NCI-H2081 treated with DMSO at 0.1 percent for 48 hours (cell line): ENCODE data around the gene NRCAM.
"Not testable (repeated sequence)": the region's sequence is repeated elsewhere in the genome, so short reads cannot be mapped to it uniquely, and the experiment has no call there.

Source experiments
- DNase-seq: peaks from one replicate; lab custom pipeline; 2025; lab: John Stamatoyannopoulos, UW

The NRCAM gene

DNA sequence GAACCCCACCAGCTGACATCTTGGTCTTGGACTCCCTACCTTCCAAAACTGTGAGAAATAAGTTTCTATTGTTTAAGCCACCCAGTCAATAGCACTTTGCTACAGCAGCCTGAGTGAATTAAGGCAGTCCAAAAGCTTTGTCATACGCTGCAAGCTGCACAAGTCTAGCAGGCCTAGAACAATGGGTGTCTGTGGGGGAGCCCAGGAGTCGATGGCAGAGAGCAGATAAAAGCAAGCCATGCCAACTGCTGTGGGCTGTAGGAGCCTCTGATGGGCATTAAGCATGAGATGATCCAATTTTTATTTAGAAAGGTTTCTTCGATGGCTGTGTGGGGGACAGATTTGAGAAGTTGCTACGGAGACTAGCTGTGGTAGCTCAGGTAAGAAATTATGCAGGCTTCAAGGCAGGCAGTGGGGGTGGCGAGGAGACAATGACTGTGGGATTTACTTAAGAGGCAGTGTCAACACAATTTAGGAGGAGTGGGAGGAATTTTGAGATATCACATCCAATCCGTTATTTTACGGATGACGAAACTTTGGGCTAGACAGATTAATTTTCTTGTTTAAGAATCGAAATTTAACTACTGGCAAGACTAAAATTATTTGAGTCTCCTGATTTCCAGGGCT lies 110.4 kb downstream of the NRCAM start:
- no peak for DNase-seq

DNA sequence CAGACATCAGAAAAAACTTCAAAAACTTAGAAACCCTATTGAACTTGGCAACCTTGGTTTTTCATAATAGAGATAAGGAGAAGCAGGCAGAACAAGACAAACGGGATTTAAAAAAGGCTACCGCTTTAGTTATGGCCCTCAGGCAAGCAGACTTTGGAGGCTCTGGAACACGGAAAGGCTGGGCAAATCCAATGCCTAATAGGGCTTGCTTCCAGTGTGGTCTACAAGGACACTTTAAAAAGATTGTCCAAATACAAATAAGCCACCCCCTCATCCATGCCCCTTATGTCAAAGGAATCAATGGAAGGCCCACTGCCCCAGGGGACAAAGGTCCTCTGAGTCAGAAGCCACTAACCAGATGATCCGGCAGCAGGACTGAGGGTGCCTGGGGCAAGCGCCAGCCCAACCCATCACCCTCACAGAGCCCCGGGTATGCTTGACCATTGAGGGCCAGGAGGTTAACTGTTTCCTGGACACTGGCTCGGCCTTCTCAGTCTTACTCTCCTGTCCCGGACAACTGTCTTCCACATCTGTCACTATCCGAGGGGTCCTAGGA lies 115.3 kb downstream of the NRCAM start:
- DNase-seq, result no peak

DNA sequence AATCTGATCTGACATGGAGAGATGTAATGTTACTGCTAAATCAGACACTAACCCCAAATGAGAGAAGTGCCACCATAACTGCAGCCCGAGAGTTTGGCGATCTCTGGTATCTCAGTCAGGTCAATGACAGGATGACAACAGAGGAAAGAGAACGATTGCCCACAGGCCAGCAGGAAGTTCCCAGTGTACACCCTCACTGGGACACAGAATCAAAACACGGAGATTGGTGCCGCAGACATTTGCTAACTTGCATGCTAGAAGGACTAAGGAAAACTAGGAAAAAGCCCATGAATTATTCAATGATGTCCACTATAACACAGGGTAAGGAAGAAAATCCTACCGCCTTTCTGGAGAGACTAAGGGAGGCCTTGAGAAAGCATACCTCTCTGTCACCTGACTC lies 115.8 kb downstream of the NRCAM start:
- DNase-seq, result not testable (repeated sequence)

DNA sequence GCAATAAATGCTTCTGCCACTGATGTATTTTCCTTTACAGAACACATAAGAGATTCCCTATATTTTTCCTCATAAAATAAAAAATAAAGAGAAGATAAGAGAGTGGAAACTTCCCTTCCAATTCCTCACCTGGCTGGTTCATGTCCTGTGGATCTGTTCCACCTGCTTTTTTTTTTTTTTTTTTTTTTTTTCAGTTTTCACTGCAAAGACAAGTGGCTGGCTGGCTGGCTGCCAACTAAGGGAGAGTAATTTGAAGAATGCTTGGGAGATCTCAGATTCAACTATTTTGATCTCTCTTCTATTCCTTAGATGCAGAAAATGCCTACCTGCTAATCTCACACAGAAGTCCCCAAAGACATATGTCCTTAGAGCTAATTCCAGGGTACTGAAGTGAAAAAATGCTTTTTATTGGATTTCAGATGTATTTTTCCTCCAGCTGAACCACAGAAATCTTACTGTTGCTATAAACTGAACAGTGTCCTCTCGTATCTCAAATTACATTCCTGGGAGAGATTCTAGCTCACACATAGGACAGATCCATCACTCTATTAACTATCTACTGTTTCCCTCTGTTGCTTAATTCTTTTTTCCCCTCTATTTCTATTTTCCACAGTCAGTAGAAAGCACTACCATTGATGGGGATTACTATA lies 120.8 kb downstream of the NRCAM start:
- DNase-seq, result no peak

DNA sequence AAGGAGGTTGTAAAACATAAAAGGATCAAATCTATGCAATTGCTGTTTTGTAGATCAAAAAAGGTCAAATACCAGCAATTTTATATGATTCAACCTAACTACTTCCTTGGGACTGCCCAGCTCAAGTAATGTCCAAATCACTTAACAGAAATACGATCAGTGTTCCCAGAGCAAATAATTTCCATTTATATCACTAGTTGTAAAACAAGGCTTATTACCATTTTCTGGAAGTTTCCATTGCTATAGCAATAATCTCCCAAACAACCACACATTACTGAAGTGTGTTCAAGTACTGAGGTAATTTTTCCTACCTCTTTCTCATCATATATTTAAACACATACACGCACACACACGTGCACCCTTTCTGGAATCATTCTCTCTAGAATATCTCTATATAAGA lies 123.3 kb downstream of the NRCAM start:
- DNase-seq, result no peak

- DNase-seq, result no peak
Measured at GRCh38 chr7:108331971-108332370, 124.3 kb downstream of the NRCAM start.

DNA sequence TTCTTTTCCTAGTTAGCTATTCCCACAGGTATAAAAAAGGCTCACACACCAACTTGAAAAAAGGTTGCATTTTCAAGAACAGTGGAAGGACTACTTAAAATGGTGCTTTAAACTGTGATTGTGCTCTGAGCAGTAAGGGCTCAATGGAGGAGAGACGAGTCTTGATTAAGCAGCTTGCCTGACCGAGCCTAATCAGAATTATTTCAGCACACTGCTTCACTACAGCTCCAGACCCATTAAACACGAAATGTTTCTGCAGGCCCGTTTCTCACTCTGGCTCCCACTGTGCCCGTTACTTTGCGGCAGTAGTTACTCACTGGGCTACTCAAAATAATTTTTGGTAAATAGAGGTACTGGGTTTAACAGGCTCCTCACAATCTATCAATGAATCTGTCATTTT lies 126.0 kb downstream of the NRCAM start:
- DNase-seq, result no peak

DNA sequence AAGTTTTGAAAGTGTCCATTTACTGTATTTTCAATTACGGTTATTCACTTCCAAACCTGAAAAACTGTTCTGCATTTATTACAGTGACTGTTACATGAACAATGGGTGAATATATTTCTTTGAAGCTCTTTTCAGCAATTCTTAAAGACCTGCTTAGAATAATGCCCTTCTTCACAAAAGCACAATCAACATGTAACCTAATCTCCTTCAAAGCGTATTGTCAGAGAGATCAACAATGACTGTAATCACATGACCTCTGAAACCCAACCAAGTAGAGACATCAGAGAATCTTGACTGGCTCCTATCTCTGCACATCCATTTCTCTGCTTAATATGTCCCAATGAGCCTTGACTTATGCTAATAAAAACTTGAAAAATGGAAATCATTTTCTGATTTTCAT lies 126.7 kb downstream of the NRCAM start:
- no peak for DNase-seq

GRCh38 chr7:108328174-108328651 lies 128.0 kb downstream of the NRCAM start:
- no peak for DNase-seq

- no peak for DNase-seq
Measured at GRCh38 chr7:108327353-108327752, 128.9 kb downstream of the NRCAM start.

- no peak for DNase-seq
Measured at GRCh38 chr7:108326938-108327337, 129.3 kb downstream of the NRCAM start.

DNA sequence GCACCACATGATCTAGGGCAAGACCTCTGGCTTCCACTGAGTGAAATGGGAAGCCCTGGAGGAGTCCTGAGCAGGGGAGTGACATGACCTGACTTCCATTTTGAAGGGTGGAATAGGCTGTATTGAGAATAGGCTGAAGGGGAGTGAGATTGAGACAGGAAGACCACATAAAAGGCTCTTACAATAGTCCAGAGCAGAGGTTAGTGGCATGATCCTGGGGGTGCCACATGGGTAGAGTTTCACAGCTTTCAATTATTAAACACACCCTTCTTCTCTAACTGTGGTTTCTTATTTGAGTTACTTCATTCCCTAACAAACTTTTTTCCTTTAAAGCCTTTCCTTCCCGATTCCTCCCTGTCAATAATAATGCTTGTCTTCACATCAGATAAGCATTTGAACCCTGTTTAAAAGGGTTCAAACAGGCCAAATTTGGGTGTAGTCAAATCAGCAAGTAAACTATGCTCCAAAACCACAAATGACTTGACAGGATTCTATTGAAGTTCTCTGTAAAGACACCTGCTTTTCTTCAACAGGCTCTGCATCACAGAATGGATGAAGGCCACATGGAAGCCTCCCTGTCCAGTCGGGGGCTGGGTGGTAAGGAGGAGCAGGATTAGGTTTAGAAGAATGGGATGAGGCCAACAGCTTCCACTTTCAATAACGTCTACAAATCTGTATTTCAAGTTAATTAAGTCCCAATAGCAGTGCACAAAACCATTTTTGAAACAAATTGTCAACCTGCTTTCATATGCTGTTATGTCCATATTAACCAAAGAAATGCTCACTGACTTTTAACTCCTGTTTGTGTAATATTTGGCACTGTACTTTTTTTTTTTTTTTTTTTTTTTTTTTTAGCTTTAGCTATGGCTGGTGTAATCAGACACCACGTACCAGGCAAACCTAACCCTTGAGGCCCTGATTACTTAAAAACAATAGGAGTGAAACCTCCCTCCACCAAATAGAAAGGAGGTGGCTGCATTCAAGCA lies 131.9 kb downstream of the NRCAM start:
- DNase-seq, result no peak

- DNase-seq, result no peak
Measured at GRCh38 chr7:108322925-108323832, 133.1 kb downstream of the NRCAM start.

DNA sequence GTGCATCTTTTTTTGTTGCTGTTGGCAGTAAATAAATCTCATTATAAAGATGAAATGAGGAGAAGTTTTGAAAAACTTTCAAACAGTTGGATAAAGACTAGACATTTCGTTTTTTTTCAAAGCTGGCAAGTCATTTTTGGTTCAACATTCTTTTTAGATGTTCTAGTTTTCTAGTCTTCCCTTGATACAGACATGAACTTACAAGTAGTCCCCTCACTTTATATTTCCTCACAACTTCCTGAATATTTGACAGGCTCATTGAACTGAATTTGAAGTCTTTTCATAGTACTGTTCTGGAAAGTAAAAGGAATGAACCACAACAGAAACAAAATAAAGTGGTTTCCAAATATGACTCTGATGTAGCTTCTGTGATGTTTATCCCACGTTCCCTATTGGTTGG lies 134.2 kb downstream of the NRCAM start:
- no peak for DNase-seq

GRCh38 chr7:108321359-108321758 lies 134.9 kb downstream of the NRCAM start:
- no peak for DNase-seq

DNA sequence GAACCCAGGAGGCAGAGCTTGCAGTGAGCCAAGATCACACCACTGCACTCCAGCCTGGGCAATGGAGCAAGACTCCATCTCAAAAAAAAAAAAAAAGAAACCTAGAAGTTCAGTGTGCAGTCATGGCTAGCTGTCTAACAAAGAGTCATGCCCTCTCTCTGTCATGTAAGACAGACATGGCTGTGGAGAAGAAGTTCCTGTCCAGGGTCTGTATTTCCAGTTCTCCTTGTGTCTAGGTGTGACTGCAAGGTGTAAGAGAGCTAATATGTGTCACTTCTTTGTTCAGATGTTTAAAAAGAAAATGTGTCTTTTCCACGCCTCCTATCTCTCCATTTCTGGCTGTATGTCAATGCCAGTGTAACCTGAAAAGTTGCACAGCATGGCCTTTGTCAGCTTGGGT lies 139.5 kb downstream of the NRCAM start:
- no peak for DNase-seq

DNA sequence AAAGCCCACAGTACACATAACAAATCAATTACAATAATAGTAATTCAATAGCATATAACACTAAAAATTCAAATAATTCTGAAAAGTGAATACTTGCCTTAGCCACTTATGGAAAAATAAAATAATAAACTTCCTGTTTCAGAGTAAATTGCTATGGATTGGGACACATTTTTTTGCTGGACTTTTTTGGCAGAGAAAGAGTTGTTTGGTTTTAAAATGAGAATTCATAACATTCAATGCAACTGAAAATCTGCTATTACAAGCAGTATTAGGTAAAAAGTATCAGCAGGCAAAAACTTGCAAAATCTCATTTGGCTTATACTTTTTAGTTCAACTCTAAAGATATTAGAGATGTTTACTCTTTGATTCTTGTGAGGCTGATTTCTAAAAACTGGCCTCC lies 141.7 kb downstream of the NRCAM start:
- DNase-seq, result no peak

- no peak for DNase-seq
Measured at GRCh38 chr7:108314049-108314448, 142.2 kb downstream of the NRCAM start.

DNA sequence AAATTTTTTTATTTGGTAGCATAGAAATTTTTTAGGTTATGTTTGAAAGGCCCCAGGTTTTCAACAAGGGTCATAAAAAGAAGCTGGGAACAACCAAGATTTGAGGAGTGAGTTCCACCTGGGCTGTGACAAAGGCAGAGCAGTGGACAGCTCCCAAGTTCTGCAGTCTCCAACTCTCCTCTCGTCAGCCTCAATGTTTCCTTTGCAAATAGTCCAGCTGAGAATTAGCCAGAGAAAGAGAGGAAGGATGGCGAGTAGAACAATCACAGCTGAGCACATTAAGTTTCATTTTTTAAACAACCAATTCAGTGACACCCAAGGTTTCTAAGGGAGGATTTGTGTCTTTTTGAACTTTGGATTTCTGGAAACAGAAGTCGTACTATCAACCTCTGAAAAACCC lies 143.2 kb downstream of the NRCAM start:
- no peak for DNase-seq

- DNase-seq, result no peak
Measured at GRCh38 chr7:108311446-108312168, 144.6 kb downstream of the NRCAM start.

- no peak for DNase-seq
Measured at GRCh38 chr7:108310351-108310750, 145.9 kb downstream of the NRCAM start.
